ENCODE results near the gene TUB.

Gene TUB

GRCh38 chr11:8069771-8070170, 11.2 kb upstream of the TUB start:
- DNase-seq = no peak

DNA sequence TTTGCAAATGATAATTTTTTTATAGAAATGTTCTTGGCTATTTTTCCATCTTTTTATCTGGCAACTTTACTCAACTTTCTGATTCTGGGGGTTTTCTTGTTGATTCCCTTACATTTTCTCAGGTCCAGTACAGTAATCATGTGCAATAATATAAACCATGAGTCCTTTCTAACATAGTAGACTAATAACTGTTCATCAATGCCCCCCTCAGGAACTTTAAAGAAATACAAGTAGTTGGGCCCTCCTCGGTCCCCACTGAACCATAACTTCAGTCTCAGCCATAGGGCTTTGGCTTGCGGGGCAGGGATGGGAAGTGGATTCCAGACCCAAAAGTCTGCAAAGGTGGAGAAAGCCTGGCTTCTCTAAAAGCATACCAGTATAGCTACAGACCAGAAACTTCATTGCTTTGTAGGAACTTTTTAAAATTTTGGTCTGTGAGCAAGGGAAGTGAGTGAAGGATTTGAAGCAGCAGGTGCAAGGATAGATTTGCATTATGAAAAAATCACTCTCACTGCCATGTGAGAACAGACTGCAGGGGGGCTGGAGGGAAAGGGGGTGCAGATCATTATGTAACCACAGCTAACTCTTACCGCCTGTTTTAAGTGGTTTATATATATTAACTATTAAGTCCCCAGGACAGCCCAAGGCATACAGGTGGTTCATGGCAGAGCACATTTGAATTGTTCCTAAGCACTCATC, 10.4 kb upstream of the TUB start:
- DNase-seq = no peak

GRCh38 chr11:8071616-8072581, 9.1 kb upstream of the TUB start:
- DNase-seq = no peak

DNA sequence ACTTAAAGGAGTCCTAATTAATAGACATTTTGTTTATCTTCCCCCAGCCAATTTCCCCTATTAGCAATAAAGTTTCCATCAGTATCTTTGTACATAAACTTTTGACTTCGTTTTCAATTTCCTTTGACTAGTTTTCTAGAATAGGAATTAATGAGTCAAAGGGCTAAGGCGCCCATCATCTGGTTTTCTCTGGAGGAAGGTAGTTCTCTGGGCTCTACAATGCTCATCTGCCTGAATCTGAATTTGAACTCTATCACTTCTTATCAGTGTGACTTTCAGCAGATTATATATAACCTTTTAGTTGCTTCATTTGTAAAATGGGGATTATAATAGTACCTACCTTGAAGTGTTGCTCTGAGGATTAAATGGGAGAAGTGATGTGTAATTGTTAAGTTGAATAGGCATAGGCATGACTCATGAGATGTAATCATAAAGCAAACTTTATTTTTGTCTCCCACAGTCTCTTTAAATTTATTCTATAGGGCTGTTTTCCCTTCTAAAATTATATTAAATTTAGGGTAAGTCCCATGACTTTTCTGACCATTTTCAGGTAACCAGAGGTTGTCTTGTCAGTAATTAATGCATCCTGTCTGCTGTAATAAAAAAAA, 5.8 kb upstream of the TUB start:
- DNase-seq = no peak

- DNase-seq = no peak
These were observed 1.8 kb upstream of the TUB start for GRCh38 chr11:8079111-8079675.

GRCh38 chr11:8080069-8080670, 841 bp upstream of the TUB start:
- DNase-seq = no peak

DNA sequence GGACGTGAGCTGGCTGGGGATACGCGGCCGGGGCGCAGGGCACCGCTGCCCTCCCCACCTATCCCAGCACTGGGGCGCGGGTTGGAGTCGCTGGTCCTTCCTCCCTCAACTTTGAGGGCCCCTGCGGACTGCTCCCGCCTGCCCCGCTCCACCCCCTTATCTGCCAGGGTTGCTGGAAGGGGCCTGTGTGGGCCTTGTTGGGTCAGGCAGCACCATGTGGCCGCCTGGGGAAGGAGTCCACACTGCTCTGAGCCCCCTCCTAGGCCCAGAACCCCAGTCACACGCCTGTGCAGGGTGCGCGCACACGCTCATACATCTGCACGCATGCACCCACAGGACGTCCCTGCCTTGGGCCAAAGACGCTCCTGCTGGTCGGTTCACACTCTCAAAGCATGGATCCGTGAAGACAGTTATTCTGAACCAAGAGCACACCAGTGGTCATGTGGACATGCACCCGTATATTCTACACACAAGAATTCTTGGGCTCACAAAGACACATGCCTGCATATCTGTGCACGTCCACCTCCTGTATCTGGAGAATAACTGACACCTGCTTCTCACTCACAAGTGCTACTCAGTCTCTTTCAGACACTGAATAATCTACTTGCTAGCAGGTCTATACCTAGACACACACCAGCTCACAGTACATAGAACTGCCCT, 710 bp downstream of the TUB start:
- DNase-seq = no peak

DNA sequence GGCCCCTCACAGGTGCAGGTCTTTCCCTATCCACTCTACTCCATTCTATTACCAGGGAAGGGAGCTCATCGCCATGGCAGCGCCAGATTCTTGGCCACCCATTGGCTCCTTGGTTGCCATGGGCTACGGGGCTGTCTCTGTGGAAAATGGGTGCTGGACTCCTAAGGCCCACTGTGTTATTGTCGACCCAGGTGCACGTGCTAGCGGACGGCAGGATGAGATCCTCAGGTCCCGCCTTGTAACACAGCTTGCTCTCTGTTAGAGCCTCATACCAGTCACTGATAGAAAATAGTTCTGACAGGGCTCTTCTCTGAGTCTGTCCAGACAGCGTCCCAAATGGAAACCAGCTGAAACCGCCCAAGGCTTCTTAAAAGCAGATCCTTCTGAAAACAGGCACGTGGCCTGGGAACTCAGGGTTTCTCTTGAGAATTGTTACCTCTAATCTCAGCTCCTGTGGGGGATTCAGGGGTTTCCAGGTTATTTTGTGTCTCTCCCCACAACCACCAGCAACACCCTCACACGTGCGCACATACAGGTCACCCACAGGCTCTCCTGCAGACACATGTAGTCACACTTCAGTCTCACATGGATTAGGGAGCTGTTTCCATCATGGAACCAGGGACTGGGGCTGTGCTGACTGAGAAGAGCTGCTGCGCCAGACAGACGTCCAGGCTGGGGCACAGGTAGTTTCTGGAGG, 1.5 kb downstream of the TUB start:
- DNase-seq = no peak

- no peak for DNase-seq
These were observed 2.0 kb downstream of the TUB start for GRCh38 chr11:8083088-8083395.

DNA sequence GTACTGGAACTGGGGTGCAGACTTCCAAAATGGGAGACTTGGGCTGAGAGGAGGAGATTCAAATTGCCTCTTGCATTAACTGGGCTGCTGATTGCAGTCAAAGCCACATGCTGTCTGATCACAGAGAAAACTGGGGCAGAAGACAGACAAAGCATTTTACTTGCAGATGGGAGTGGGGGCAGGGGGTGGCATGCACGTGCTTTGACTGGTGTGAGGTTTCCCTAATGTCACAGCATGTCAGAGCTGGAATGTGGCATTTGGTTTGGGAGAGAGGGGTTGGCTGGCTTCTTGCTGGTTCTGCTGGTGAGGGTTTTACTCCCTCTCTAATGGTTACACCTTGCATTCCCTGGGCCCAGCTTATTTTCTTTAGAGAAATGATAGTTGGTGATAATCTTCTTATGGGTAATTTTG, 2.9 kb downstream of the TUB start:
- no peak for DNase-seq

- no peak for DNase-seq
These were observed 3.3 kb downstream of the TUB start for GRCh38 chr11:8084352-8084751.

GRCh38 chr11:8085011-8085645, 4.1 kb downstream of the TUB start:
- no peak for DNase-seq

DNA sequence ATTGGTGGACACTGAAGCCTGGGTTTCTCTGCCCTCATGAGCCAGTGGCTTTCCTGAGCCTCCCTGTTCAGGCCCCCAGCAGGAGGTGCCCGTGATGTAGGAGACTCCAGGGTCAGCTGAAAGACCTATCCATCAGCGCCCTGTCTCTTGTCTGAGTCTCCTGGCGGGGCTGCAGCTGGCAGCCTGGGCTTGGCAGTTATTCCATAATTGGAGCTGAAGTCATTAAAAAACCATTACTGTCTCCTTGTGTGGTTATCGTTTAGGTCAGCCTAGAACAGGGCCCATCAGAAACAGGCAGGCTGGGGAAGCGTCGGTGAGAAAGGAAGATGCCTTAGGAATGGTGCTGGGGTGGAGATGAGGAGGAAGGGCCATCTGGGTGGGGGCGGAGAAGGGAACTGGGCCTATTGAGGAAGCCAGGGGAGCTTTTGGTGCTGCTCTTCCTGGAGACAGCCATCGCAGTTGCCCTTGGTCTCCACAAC, 5.0 kb downstream of the TUB start:
- DNase-seq = no peak

GRCh38 chr11:8086571-8086970, 5.6 kb downstream of the TUB start:
- DNase-seq = no peak

GRCh38 chr11:8087185-8087584, 6.2 kb downstream of the TUB start:
- DNase-seq = no peak

DNA sequence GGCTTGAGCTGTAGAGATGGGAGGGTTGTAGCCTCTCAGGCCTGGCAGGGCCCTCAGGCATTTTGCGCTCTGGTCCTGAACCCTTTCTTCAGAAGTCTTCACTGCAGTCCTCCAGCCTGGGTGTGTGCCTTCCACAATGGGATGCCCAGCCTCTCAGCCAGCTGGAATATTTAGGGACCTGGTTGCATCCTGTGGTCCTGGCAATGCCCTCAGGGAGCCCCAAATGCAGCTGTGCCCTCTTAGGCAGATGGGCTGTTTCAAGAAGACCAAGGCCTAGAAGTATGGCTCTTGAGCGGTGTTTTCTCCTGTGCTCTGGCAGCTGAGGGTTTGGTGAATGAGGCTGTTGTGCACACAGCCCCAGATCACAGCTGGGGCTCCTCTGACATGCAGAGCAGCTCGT, 6.7 kb downstream of the TUB start:
- DNase-seq = no peak

DNA sequence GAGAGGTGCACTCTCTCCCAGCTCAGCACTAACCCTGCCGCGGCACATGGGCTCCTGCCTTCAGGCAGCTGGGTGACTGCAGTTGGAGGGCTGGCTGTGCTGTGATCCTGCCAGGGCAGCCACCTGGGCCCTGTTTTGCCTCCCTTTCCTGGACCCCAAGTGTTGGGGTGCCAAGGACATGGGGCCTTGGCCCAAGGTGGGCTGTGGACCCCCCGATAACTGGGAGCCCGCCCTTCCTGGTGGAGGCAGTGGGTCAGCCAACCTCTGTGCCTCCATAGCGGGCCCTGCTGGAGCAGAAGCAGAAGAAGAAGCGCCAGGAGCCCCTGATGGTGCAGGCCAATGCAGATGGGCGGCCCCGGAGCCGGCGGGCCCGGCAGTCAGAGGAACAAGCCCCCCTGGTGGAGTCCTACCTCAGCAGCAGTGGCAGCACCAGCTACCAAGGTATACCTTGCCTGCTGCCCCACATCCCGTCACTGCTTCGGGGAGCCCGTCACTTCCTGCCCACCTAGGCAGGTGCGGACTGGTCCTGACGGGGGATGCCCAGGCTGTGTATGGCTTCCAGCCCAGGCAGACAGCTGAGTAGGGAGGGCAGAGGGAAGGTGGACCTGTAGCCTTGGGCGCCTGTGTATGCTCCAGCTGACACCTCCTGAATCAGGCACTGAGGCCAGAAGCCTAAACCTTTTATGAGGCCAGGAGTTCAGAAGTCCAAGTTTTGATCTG, 8.9 kb downstream of the TUB start:
- no peak for DNase-seq

DNA sequence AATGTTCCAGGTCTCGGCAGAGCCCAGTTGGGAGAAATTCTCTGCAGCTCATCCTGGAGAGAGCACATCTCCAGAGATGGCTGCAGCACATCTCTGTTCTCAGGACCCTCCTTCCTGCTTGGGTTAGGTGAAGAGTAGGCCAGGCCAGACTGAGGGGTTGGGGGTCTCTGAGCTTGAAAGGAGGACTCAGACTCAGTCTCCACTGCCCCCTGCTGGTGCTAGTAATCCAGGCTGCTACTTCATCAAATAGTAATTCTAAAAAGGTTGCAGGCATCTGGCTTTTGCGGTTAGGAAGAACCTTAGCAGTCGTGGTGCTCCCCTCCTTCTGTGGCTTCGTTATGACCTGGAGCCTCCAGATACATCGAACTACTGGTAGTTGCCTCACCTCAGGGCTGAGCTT, 9.7 kb downstream of the TUB start:
- no peak for DNase-seq

DNA sequence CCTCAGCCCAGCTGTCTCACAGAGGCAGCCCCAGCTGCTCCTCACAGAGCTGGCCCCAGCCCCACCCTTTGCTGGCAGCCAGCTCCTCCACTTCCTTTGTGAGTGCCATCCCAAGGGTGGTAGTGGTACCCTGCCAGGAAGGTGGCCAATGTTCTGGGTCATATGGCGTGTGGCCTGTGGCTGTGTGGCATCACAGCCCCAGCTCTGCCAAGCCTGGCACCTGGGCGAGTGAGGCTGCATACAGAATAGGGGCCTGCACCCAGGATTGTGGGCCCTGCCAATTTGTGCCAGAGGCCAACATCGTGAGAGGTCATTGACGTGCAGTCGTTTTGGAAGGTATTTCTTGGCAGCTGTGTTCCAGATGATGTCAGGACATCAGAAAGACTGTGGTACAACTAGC, 10.7 kb downstream of the TUB start:
- no peak for DNase-seq

- DNase-seq = no peak
These were observed 11.8 kb downstream of the TUB start for GRCh38 chr11:8092587-8093424.

All from GF-D8 (cell line).